ENCODE measurements around the gene RCOR2. TPM values are rescaled to one million over a fixed set of nuclear protein-coding genes. Genes with fewer than 3 reads are reported as not detected.

The RCOR2 gene
- total RNA-seq, 1 experiment from 2014 or later, result not detected

DNA sequence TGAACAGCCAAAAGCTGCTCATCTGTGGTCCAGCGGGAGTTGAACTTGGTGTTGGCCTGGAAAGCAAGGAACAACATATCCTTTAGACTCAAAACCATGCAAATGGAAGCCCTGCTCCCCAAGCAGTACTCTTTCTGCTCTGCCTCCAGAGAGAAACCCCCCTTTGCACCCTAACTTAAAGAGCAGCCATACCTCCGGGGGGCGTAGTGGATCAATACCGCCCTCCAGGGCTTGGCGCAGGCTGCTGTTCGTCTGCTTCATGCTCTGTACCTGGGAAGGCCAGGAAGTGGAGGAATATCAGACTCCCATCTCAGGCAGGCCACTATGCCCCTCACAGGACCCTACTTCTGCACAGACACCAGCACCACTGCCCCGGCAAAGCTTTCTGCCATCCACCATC lies 4.3 kb downstream of the RCOR2 start:
- no peak for DNase-seq (ENCODE audit: unreplicated experiment)
- Mint-ChIP-seq H3K4me3 (ENCODE audit: unreplicated experiment) (no peak overlapping the region), H3K36me3 (ENCODE audit: insufficient read depth, unreplicated experiment) (peaks cover 31% of the 10 kb centered on the region), H3K4me1 (ENCODE audit: insufficient read depth, unreplicated experiment) (peaks cover 3% of the 10 kb centered on the region), H3K27ac (ENCODE audit: low read depth, unreplicated experiment) (no peak overlapping the region), H3K27me3 (ENCODE audit: insufficient read depth, unreplicated experiment) (no peaks in the 10 kb centered on the region), H3K9me3 (ENCODE audit: unreplicated experiment) (no peaks in the 10 kb centered on the region)
- BruUV-seq (replicated peaks), result no TSS peak
- POLR2A ChIA-PET, result no interaction called here
- intact Hi-C loops (cut with micrococcal nuclease), result no loop called here
- TF ChIP-seq CTCF (IDR thresholded peaks at IDR 0.05; ENCODE audit: unreplicated experiment), result no peak
- CTCF ChIA-PET, result interaction anchor here (0.7 to 1.4 kb wide), 2 partner anchors 33 to 37 kb away, joined by 4 read pairs; no protein-coding TSS in a partner anchor

DNA sequence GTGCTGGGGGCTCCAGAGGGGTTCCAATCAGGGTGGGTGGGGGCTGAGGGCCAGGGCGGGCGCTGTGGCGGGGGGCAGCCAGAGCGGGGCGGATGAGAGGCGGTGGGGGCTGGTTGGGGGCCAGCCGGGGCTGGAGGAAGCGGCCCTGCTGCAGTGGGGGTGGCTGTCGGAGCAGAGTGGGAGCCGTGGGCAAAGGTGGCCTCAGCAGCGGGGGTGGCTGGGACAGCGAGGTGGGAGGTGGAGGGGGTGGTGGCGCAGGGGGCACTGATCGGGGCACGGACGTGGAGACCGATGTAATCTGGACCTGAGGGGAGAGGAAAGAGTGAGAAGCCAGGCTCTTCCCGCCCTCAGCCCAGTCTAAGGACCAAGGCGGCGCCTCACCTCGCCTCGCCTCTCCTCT lies 5.1 kb downstream of the RCOR2 start:
- no TSS peak for BruUV-seq (replicated peaks)
- no peak overlapping the region for H3K4me3 Mint-ChIP-seq (ENCODE audit: unreplicated experiment)
- H3K27ac Mint-ChIP-seq (ENCODE audit: low read depth, unreplicated experiment), result no peak overlapping the region
- ChIA-PET CTCF (no interaction called here), POLR2A (no interaction called here)
- no peak for TF ChIP-seq CTCF (IDR thresholded peaks at IDR 0.05; ENCODE audit: unreplicated experiment)
- no peak for DNase-seq (ENCODE audit: unreplicated experiment)
- intact Hi-C loops (cut with micrococcal nuclease), result no loop called here
- no peaks in the 10 kb centered on the region for H3K27me3 Mint-ChIP-seq (ENCODE audit: insufficient read depth, unreplicated experiment)
- peaks cover 31% of the 10 kb centered on the region for H3K36me3 Mint-ChIP-seq (ENCODE audit: insufficient read depth, unreplicated experiment)
- H3K9me3 Mint-ChIP-seq (ENCODE audit: unreplicated experiment), result no peaks in the 10 kb centered on the region
- H3K4me1 Mint-ChIP-seq (ENCODE audit: insufficient read depth, unreplicated experiment), result no peaks in the 10 kb centered on the region

DNA sequence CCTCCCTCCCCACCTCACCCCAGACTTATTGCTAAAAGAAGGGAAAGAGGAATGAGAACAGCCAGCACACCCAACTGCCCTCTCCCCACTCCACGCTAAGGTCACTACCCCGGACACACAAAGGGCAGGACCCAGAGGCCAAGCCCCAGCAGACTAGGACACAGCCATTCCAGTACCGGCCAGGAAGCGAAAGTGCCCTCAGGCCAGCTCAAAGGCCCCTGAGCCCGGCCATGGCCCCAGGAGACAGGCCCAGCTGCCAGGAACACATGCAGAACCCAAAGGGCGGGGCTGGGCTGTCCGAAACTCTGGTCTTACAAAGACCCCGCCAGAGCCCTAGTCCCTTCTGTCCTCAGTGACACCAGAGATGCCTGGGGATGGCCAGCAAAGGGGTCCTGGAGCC lies 5.5 kb downstream of the RCOR2 start:
- Mint-ChIP-seq H3K4me1 (ENCODE audit: insufficient read depth, unreplicated experiment) (no peaks in the 10 kb centered on the region), H3K4me3 (ENCODE audit: unreplicated experiment) (no peak overlapping the region), H3K27me3 (ENCODE audit: insufficient read depth, unreplicated experiment) (no peaks in the 10 kb centered on the region), H3K27ac (ENCODE audit: low read depth, unreplicated experiment) (no peak overlapping the region), H3K9me3 (ENCODE audit: unreplicated experiment) (no peaks in the 10 kb centered on the region), H3K36me3 (ENCODE audit: insufficient read depth, unreplicated experiment) (peaks cover 35% of the 10 kb centered on the region)
- TF ChIP-seq CTCF (IDR thresholded peaks at IDR 0.05; ENCODE audit: unreplicated experiment), result no peak
- intact Hi-C loops (cut with micrococcal nuclease), result no loop called here
- no TSS peak for BruUV-seq (replicated peaks)
- no peak for DNase-seq (ENCODE audit: unreplicated experiment)
- ChIA-PET CTCF (interaction anchor here (0.6 kb wide), 1 partner anchor 61 kb away, joined by 3 read pairs; no protein-coding TSS in a partner anchor), POLR2A (no interaction called here)

- no peaks in the 10 kb centered on the region for H3K27me3 Mint-ChIP-seq (ENCODE audit: insufficient read depth, unreplicated experiment)
- H3K27ac Mint-ChIP-seq (ENCODE audit: low read depth, unreplicated experiment), result no peak overlapping the region
- intact Hi-C loops (cut with micrococcal nuclease), result no loop called here
- H3K36me3 Mint-ChIP-seq (ENCODE audit: insufficient read depth, unreplicated experiment), result peaks cover 42% of the 10 kb centered on the region
- DNase-seq (ENCODE audit: unreplicated experiment), result no peak
- ChIA-PET POLR2A (no interaction called here), CTCF (interaction anchor here (0.6 to 0.7 kb wide), 2 partner anchors 172 to 363 kb away, joined by 3 read pairs; no protein-coding TSS in a partner anchor)
- no peak for TF ChIP-seq CTCF (IDR thresholded peaks at IDR 0.05; ENCODE audit: unreplicated experiment)
- H3K4me3 Mint-ChIP-seq (ENCODE audit: unreplicated experiment), result no peak overlapping the region
- no TSS peak for BruUV-seq (replicated peaks)
- H3K9me3 Mint-ChIP-seq (ENCODE audit: unreplicated experiment), result no peaks in the 10 kb centered on the region
- no peaks in the 10 kb centered on the region for H3K4me1 Mint-ChIP-seq (ENCODE audit: insufficient read depth, unreplicated experiment)
Measured at GRCh38 chr11:63910675-63911074, 6.3 kb downstream of the RCOR2 start.
